HEK293T (cell line): Measurements from ENCODE around the gene PHYKPL.

Source experiments
- ARNT ChIP-seq: fragments of 450-650 bp; IDR thresholded peaks from 2 replicates; pipeline ENCODE4 v1.6.1; 2017; ENCODE audit warnings: mild to moderate bottlenecking
- BHLHE40 ChIP-seq: fragments of 450-650 bp; IDR thresholded peaks from 2 replicates; pipeline ENCODE4 v1.6.1; 2016; ENCODE audit warnings: mild to moderate bottlenecking, moderate library complexity, borderline replicate concordance
- HDGF ChIP-seq: fragments of 450-650 bp; IDR thresholded peaks from 2 replicates; pipeline ENCODE4 v1.6.1; 2017; ENCODE audit warnings: antibody characterized with exemption, borderline replicate concordance
- L3MBTL2 ChIP-seq: fragments of 450-650 bp; conservative IDR thresholded peaks from 2 replicates; pipeline ENCODE4 v1.6.1; 2016; ENCODE audit warnings: mild to moderate bottlenecking
- SP1 ChIP-seq: fragments of 450-650 bp; IDR thresholded peaks from 2 replicates; pipeline ENCODE4 v1.6.1; 2017
- ZNF384 ChIP-seq: fragments of 450-650 bp; IDR thresholded peaks from 2 replicates; pipeline ENCODE4 v1.6.1; 2016

GRCh38 chr5:178210686-178211085 is 21.9 kb downstream of the PHYKPL start:
- no peak for TF ChIP-seq BHLHE40
- no peak for TF ChIP-seq ZNF384
- no peak for TF ChIP-seq L3MBTL2
- TF ChIP-seq ARNT = no peak
- TF ChIP-seq SP1 = no peak
- no peak for TF ChIP-seq HDGF
